SK-N-MC (cell line): ENCODE data around the gene FBXO4.

Source experiments
- DNase-seq: peaks from one replicate; pipeline ENCODE4 v3.0.0-alpha.2; 2011; ENCODE audit warnings: low read depth, low spot score
- H3K27ac ChIP-seq: fragments of 200-600 bp; sonication (generic); 2 replicates; pipeline ENCODE4 v1.5.1; 2016; ENCODE audit warnings: mixed run types
- H3K36me3 ChIP-seq: fragments of 200-600 bp; sonication (generic); 2 replicates; pipeline ENCODE4 v1.6.1; 2017; ENCODE audit warnings: antibody characterized with exemption, low read length, mixed read lengths; ENCODE audit not compliant: insufficient read depth
- H3K4me3 ChIP-seq: fragments of 200-600 bp; sonication (generic); 2 replicates; pipeline ENCODE4 v1.5.1; 2016
- H3K9ac ChIP-seq: fragments of 200-600 bp; sonication (generic); 2 replicates; pipeline ENCODE4 v1.8.0; 2017; ENCODE audit warnings: mixed run types, mixed read lengths; ENCODE audit not compliant: insufficient read length
- H3K9me3 ChIP-seq: fragments of 200-600 bp; sonication (generic); 2 replicates; pipeline ENCODE4 v1.6.1; 2017; ENCODE audit warnings: low read depth, mild to moderate bottlenecking, antibody characterized with exemption, low read length, moderate library complexity, mixed read lengths
- EZH2 ChIP-seq: fragments of 200-600 bp; sonication (generic); IDR thresholded peaks from one replicate; pipeline ENCODE4 v1.6.1; 2017; ENCODE audit warnings: antibody characterized with exemption
- FOXP2 ChIP-seq: optimal IDR thresholded peaks from 2 replicates; pipeline ENCODE3; 2011; ENCODE audit warnings: mild to moderate bottlenecking, moderate library complexity; ENCODE audit not compliant: insufficient read depth; ENCODE audit errors: extremely low read length, control extremely low read depth
- POLR2AphosphoS5 ChIP-seq: IDR thresholded peaks from 2 replicates; pipeline ENCODE4 v1.6.1; 2012; ENCODE audit warnings: mild to moderate bottlenecking, low read depth, low read length, borderline replicate concordance

FBXO4 gene

GRCh38 chr5:41891066-41891707 is 33.9 kb upstream of the FBXO4 start:
- Histone ChIP-seq H3K27ac (no peak overlapping the region), H3K4me3 (no peak overlapping the region), H3K9ac (no peak overlapping the region), H3K36me3 (no peaks in the 10 kb centered on the region), H3K9me3 (no peaks in the 10 kb centered on the region)
- TF ChIP-seq EZH2 (no peak), FOXP2 (no peak), POLR2AphosphoS5 (no peak)
- DNase-seq = no peak

GRCh38 chr5:41892031-41892430 is 33.0 kb upstream of the FBXO4 start:
- Histone ChIP-seq H3K36me3 (no peaks in the 10 kb centered on the region), H3K27ac (no peak overlapping the region), H3K9me3 (no peaks in the 10 kb centered on the region), H3K4me3 (no peak overlapping the region), H3K9ac (no peak overlapping the region)
- DNase-seq = no peak
- TF ChIP-seq FOXP2 (no peak), POLR2AphosphoS5 (no peak), EZH2 (no peak)

- Histone ChIP-seq H3K36me3 (no peaks in the 10 kb centered on the region), H3K9ac (no peak overlapping the region), H3K27ac (no peak overlapping the region), H3K9me3 (no peaks in the 10 kb centered on the region), H3K4me3 (no peak overlapping the region)
- DNase-seq = no peak
- TF ChIP-seq POLR2AphosphoS5 = no peak
- TF ChIP-seq EZH2 = no peak
- TF ChIP-seq FOXP2 = no peak
Observed at GRCh38 chr5:41893074-41893851, 31.8 kb upstream of the FBXO4 start.

GRCh38 chr5:41896230-41896629 is 28.9 kb upstream of the FBXO4 start:
- no peak for DNase-seq
- H3K27ac ChIP-seq = no peak overlapping the region
- no peak for TF ChIP-seq EZH2
- no peak for TF ChIP-seq FOXP2
- TF ChIP-seq POLR2AphosphoS5 = no peak
- no peaks in the 10 kb centered on the region for H3K9me3 ChIP-seq
- H3K36me3 ChIP-seq = no peaks in the 10 kb centered on the region
- H3K9ac ChIP-seq = no peak overlapping the region
- H3K4me3 ChIP-seq = no peak overlapping the region

GRCh38 chr5:41903382-41903891 is 21.6 kb upstream of the FBXO4 start:
- no peak for DNase-seq
- peak overlapping the region; percentile 97 for H3K4me3 ChIP-seq
- peaks cover 9% of the 10 kb centered on the region for H3K36me3 ChIP-seq
- peak overlapping the region; percentile 91 for H3K27ac ChIP-seq
- peak overlapping the region; percentile 95 for H3K9ac ChIP-seq
- no peaks in the 10 kb centered on the region for H3K9me3 ChIP-seq
- TF ChIP-seq FOXP2 (no peak), EZH2 (no peak), POLR2AphosphoS5 (no peak)

- Histone ChIP-seq H3K27ac (peak within 1 kb of the TSS; percentile 91), H3K9me3 (no peaks in the 10 kb centered on the region), H3K4me3 (peak within 1 kb of the TSS; percentile 97), H3K36me3 (peaks cover 16% of the 10 kb centered on the region), H3K9ac (peak within 1 kb of the TSS; percentile 95)
- DNase-seq = peak; percentile 93
- TF ChIP-seq POLR2AphosphoS5 (peak; percentile 90), FOXP2 (no peak), EZH2 (no peak)
Observed at GRCh38 chr5:41903892-41904799, 20.9 kb upstream of the FBXO4 start, which contains the start of gene RIMOC1. Gene RIMOC1, plus strand, starts transcription at chr5:41904344. Its CDS starts 24 bp downstream, at chr5:41904368.

GRCh38 chr5:41906151-41906550 is 18.9 kb upstream of the FBXO4 start:
- no peak overlapping the region for H3K4me3 ChIP-seq
- DNase-seq = no peak
- H3K9ac ChIP-seq = no peak overlapping the region
- no peaks in the 10 kb centered on the region for H3K9me3 ChIP-seq
- no peak overlapping the region for H3K27ac ChIP-seq
- no peak for TF ChIP-seq FOXP2
- no peak for TF ChIP-seq POLR2AphosphoS5
- TF ChIP-seq EZH2 = no peak
- peaks cover 33% of the 10 kb centered on the region for H3K36me3 ChIP-seq
